GM19438 (cell line): Measurements from ENCODE around the gene AQP4.

Source experiments
- ATAC-seq: cut with Tn5 transposase; IDR thresholded peaks from one replicate; pipeline ENCODE4 v1.9.1; 2021; ENCODE audit warnings: low read depth; ENCODE audit not compliant: unreplicated experiment

Gene AQP4

GRCh38 chr18:26865557-26865956 is at the start of gene AQP4:
TSS of gene AQP4 (minus strand) at chr18:26865707. CDS start at chr18:26865689, 18 bp downstream.
- ATAC-seq: no peak

GRCh38 chr18:26911840-26912239 is 46.3 kb upstream of the AQP4 start:
- ATAC-seq: no peak

GRCh38 chr18:26909599-26910290 is 44.2 kb upstream of the AQP4 start:
- ATAC-seq: no peak

DNA sequence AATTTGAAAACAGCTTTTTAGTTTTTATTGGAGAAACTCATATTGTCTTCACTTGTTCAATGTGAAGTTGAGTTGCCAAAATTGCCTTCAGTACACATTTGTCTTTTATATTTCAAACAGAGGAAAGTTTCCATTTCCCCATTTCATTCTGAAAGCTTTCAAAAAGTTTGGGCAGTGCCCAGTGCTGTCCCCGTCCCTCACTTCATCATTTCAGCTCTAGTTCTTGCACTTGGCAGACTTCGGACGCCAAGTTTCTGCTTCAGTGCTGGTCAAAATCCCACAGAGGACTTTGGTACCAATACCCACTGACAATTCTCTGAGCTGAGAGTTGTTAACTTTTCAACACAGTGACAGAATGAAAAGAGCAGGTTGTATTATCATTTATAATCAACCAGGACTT is 43.4 kb upstream of the AQP4 start:
- ATAC-seq: no peak

DNA sequence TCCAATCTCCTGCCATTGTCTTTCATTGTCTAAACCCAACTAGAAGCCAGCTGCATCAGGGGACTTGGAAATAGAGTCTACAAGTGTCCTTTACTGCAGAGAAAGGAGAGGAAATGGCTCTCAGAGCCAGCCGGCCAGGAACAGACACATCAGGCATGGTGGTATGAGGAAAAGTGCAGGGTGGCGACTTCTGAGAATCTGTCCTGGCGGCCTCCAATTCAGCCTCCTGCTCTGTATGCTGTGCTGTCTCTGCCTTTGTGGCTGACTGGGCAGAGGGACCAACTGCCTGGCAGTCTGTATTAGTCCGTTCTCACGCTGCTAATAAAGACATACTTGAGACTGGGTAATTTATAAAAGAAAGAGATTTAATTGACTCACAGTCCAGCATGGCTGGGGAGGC is 36.8 kb upstream of the AQP4 start:
- no peak for ATAC-seq

DNA sequence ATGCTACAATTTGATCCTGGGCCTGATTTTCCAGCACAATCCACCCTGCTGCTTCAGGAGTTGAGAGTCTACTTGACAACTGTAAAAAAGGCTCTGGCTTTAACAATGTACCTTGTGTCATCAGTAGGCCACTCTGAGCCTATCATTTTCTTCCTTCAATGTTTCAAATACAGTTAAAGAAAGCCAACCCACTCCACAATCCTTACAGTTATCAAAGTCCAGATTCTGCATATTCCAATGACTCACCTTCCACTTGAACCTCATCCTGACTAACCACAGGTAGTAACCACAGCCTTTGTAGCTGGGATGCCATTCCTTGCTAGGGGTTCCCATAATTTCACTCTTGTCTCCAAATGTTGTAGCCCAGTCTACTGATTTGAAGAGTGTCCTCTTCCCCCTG is 35.5 kb upstream of the AQP4 start:
- ATAC-seq: no peak

DNA sequence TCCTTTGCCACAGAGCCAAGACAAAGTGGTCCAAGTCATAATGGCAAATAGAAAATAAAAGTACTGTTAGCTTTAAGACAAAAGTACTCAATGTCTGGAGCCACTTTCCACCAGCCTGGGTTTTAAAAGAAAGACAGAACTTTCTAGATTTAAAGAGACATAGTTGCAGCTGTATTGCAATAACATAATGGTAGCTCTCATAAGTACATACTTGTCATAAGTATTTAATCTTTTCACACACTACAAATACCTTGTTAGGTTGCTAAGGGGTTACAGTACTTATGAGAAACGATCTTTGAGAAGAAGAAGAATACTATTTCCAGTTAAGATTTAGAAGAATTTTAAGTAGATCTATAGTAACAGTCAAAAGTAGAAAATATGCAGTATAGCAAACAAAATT is 28.9 kb upstream of the AQP4 start:
- no peak for ATAC-seq

- no peak for ATAC-seq
These were observed 28.5 kb upstream of the AQP4 start for GRCh38 chr18:26893996-26894395.

GRCh38 chr18:26888259-26888658 is 22.8 kb upstream of the AQP4 start:
- ATAC-seq: no peak

GRCh38 chr18:26875040-26875654 is 9.6 kb upstream of the AQP4 start:
- no peak for ATAC-seq

DNA sequence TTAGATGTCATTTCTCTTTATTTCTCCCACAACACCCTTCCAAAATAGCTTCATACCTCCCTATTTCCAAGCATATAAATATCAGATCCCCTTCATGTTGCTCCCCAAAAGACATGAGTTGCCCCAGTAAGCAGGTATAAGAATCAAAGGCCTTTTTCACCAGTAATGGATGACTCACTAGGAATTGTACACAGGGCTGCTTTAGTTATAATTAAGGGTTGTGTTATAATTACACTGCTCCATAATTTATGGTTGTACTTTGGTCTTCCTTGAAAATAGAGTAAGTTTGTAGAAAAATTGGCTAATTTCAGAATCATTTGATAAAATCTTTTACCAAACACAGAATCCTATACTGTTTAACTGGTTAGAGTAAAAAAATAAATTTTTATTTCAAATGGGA is 8.8 kb upstream of the AQP4 start:
- ATAC-seq: no peak

DNA sequence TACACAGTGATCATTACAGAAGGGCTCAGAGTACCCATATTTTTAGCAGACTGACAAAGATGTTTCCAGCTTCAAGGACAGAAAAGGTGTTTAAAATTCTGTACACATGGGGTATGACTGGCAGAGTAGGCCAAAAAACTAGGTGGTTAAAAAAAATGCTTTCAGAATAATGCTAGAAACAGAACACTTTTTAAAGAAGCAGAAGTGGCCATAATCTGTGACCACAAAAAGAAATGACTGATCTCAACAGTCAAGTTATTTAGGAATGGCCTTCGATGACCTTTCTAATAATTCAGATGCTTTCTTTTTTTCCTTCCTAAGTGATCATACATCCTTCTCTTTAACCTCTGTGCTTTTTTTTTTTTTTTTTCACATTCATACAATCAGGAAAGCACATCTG is 4.1 kb upstream of the AQP4 start:
- no peak for ATAC-seq

DNA sequence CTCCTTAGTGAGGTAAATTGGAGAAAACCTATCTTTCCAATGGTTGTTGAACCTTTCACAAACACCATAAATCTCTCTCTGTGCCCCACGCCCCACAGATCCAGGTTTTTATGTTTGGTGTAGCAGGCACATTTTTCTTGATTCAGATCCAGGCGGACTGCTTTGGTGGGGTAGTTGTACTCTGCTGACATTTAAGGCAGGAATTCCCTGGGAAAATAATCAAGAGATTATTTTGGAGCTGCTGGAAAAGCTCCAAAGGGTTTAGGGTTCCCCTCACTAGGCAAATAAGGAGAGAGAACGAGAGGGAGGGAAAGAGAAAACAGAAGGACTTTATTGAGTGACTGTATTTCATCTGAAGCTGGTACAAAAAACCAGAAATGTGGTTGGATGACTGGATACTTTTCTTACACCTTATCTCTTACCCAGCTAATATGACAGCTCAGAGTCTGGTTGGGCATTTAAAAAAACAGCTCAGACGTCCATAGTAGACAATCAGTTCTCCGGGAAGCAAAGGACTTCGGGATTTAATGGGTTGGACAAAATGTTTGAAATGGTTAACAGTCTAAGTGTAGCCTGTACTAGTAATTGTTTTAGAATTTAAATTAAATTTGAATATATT is 3.6 kb upstream of the AQP4 start:
- ATAC-seq: no peak

- ATAC-seq: no peak
These were observed 2.0 kb upstream of the AQP4 start for GRCh38 chr18:26867471-26867870.

GRCh38 chr18:26864658-26865057 is 849 bp downstream of the AQP4 start:
- no peak for ATAC-seq

DNA sequence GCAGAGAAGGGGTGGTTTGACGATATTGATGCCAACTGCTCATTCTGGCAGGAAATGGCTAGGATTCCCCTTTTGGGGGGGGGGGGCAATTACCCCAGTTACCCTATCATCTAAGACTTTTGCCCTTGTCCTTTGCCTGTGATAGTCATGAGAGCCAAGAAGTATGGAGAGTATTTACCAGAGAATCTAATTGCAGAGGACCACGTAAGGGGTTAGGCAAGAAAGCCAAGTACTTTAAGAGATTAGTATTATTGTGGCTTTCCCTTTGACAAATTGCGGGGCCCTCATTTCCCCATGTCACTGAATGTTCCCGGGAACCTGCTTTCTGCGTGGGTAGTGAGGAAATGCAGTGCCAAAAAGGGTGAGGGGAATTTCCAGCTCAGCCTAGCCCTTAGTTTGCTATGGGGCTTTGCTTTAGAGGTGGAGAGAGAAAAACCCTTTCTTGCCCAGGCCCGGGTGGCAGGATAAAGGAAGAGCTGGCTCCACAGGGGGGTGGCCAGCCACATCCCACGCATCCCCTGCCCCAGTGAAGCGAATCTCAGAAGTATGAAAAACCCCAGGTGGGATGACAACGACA is 1.5 kb downstream of the AQP4 start:
- no peak for ATAC-seq

DNA sequence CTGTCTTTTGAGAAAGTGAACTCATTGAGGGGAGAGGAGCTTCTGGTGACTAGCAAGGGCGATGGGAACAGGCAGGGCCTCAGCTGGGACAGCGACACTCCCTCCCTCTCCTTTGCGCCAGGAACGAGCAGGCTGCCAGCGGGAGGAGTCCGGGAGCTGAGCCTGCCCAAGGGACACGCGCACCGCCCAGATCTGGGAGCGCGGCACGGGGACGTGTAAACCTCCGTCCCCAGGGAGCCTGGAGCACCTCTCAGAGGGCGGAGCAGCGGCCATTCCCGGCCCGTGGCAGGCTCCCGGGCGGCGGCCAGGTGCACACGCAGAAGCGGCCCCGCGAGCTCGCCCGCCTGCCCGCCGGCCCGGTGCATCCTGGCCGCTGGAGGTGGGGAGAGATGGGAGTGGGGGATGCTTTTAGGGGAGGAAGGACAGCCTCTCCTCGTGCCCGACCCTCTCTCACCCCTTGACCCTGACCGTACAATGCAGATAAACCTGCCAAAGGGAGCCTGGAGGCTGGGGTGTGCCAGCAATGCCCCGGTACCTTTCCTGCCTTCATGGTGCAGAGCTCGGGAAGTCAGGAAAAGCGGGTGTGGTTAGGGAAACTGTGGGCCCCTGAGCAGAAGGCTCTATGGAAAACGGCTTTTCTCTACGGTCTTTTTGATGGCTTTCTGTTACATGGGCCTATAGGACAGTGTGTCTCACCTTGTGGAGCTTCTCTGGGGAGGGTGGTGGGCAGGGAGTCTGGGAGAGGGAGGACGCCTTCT is 2.2 kb downstream of the AQP4 start:
- ATAC-seq: no peak

DNA sequence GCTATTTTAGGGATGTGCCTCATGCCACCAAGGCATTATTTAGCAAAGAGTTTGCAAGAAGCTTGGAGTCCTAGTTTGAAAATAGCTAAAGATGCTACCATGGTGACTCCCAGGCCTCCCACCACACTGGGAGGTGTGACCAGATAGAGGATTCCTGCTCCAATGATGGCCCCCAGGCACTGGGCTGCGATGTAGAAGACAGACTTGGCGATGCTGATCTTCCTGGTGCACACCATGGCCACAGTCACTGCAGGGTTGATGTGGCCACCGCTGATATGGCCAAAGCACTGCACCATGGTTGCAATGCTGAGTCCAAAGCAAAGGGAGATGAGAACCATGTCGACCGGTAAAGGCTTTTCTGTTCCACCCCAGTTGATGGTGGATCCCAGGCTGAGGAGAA is 3.4 kb downstream of the AQP4 start:
- no peak for ATAC-seq

DNA sequence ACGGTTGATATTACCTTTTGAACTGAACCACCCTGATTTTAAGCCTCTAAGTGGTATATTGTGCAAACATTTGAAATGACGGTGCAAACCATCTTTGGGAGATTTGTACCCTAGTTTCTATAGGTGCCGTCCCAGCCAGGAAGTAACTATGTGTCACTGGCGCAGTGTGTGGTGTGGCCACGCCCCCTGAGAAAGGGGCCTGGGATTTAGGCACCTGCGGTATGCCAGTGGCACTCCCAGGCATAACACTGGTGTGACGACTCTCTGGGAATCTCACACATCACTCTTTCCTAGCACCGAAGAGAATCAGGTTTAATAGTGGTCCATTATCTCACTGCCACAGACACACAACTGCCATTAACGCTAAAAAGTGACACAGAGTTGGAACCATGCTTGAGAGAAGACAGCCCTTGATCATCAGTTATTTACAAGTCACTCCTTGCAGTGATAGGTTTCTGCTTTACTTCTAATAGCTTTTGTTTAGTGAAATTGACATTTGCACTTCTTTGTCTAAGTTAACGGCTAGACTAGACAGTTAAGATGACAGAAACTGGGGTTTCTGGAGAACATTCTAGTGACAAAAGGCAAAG is 11.1 kb downstream of the AQP4 start:
- no peak for ATAC-seq

- no peak for ATAC-seq
These were observed 12.1 kb downstream of the AQP4 start for GRCh38 chr18:26853401-26853800.

DNA sequence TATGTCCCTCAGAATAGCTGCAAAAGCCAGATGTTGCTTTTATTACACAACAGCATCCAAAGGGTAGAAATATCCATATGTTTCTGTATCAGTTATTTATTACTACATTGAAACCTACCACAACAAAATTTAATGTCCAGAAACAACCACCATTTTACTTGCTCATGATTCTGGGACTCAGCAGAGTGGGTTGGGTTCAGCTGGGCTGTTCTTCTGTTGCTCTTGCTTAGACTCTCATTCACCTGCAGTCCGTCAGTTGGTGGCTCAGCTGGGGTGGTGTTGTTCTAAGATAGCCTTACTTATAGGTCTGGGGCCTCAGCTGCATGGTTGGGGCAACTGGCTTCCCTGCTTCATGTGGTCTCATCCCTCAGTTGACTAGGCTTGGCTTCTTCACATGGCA is 21.7 kb downstream of the AQP4 start:
- ATAC-seq: no peak
